ENCODE results near the gene SV2B.

GRCh38 chr15:91142946-91143345 is 42.9 kb downstream of the SV2B start:
- TF ChIP-seq CTCF (conservative IDR thresholded peaks at IDR 0.05) (no peak), EZH2 (IDR thresholded peaks at IDR 0.05; ENCODE audit: low read depth) (no peak)
